Heart left ventricle (tissue), 13 donors: ENCODE measurements around the gene VCL.

Experiments
- POLR2A ChIP-seq, 2 donors: fragments of 450-650 bp; IDR thresholded peaks; one replicate each; pipeline ENCODE4 v1.6.1; 2017; ENCODE audit warnings: antibody characterized with exemption in 2 of 2, mild to moderate bottlenecking in 2 of 2, moderate library complexity in 2 of 2
- TF ChIP-seq, protein P1 (sequence below), 12 donors: fragments of 200-600 bp; sonication (generic) in 4 of 12; IDR thresholded peaks; one replicate each; pipeline versions ENCODE4 v1.5.0 to v1.8.0; 2018 to 2022; ENCODE audit warnings: antibody characterized with exemption in 12 of 12, mild to moderate bottlenecking in 5 of 12
- donor health status: ischemic (EF 13 %, LVEDD 7.1; RV severe dilation, severe dysfunction).
- donor health status: DM: no; HTN: yes; CAD: no.
- donor health status: DM: no; HTN: no; CAD: no.
- donor health status: ischemic (EF 25% LVEDD 6.9; RV normal size, moderate dysfunction).
- donor health status: ischemic (EF 25% LVEDD 5.7; RV mildly dilated, moderate dysfunction).
- donor health status: ischemic (EF 35%, LVEDD 5.7; RV mildly dilated, moderate dysfunction).
- donor health status: nonischemic (EF 11% LVEDD 7.7; RV severe dilation, severe dysfunction).
- donor health status: DM: yes; HTN: yes; CAD: no.
- donor health status: PGD.
- donor health status: ischemic (EF 29% LVEDD 5.4; RV normal size, mild dysfunction).
- donor health status: nonischemic (EF 23%, LVEDD 6.1; RV moderate dilation, normal function).

- TF ChIP-seq, protein P1, sequence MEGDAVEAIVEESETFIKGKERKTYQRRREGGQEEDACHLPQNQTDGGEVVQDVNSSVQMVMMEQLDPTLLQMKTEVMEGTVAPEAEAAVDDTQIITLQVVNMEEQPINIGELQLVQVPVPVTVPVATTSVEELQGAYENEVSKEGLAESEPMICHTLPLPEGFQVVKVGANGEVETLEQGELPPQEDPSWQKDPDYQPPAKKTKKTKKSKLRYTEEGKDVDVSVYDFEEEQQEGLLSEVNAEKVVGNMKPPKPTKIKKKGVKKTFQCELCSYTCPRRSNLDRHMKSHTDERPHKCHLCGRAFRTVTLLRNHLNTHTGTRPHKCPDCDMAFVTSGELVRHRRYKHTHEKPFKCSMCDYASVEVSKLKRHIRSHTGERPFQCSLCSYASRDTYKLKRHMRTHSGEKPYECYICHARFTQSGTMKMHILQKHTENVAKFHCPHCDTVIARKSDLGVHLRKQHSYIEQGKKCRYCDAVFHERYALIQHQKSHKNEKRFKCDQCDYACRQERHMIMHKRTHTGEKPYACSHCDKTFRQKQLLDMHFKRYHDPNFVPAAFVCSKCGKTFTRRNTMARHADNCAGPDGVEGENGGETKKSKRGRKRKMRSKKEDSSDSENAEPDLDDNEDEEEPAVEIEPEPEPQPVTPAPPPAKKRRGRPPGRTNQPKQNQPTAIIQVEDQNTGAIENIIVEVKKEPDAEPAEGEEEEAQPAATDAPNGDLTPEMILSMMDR (IDR thresholded peaks at IDR 0.05), result no peak
- TF ChIP-seq POLR2A (IDR thresholded peaks at IDR 0.05), result no peak
Observed at GRCh38 chr10:74139981-74140380, 142.1 kb downstream of the VCL start.
